NCI-H146 (cell line): ENCODE data around the gene OR10R2.
"Not testable (repeated sequence)": the region's sequence is repeated elsewhere in the genome, so short reads cannot be mapped to it uniquely, and the experiment has no call there.

Experiments
- DNase-seq: peaks from one replicate; lab custom pipeline; 2025; lab: John Stamatoyannopoulos, UW

OR10R2 gene, protein sequence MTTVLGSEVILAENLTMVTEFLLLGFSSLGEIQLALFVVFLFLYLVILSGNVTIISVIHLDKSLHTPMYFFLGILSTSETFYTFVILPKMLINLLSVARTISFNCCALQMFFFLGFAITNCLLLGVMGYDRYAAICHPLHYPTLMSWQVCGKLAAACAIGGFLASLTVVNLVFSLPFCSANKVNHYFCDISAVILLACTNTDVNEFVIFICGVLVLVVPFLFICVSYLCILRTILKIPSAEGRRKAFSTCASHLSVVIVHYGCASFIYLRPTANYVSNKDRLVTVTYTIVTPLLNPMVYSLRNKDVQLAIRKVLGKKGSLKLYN

DNA sequence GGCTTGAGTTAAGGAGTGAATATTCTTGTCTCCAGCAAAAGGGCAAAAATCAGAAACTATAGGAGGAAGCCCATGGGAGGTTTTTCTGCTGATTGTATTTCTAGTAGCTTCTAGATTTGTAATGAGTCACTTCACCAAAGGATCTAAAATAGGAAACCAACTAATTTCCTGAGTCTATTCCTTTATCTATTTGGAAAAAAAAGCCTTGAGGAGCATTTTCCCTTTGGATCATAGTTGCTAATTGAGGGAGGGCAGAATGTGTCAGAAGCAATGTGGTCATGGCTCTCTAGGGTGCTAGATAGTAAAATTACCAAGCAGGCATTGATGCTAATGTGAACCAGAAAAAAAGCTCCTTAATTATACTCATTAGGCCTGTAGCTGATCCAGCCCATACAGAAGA lies at the start of gene OR10R2:
TSS of gene OR10R2 (plus strand) at position 301 of the 400 bp plus-strand sequence. CDS start 106 bp downstream, outside the sequence.
- no peak for DNase-seq

DNA sequence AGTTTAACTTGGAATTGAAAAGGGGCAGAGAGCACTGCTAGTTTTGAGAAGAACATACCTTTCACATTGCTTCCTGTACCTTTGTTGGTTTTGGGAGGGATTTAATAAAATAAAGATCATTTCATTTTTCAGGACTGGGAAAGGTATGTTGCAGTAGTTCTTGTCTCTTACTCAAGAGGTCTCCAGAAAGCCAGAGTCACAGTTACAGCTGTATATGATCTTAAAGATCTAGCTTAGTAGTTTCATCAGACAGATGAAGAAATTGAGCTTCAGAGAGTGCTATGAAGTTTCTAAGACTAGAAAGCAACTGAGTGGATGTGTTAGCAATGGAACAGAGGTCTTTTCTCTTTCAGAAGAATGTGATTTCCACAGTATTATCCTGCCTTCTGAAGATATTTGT lies 47.0 kb upstream of the OR10R2 start:
- DNase-seq: no peak

DNA sequence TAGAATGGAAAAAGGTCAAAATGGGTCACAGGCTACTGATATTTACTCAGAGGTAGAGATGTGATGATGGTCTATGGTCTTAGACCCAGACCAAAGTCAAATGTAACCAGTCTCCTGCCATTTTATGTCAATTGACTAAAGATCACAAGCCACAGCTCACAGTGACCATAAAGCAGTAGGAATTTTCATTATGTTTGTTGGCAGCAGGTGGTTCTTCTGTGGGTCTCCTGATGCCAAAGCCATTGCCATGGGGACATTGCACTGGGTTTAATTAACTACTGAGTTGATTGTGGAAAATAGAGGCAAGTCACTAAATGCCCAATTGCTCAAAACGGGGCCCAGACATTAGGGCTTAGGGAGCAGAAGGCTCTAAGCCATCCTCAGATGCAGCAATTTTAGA lies 45.9 kb upstream of the OR10R2 start, which contains the start of gene OR10K2:
TSS of gene OR10K2 (minus strand) at position 101 of the 400 bp plus-strand sequence. CDS start 5,371 bp downstream, outside the sequence.
- DNase-seq: no peak

DNA sequence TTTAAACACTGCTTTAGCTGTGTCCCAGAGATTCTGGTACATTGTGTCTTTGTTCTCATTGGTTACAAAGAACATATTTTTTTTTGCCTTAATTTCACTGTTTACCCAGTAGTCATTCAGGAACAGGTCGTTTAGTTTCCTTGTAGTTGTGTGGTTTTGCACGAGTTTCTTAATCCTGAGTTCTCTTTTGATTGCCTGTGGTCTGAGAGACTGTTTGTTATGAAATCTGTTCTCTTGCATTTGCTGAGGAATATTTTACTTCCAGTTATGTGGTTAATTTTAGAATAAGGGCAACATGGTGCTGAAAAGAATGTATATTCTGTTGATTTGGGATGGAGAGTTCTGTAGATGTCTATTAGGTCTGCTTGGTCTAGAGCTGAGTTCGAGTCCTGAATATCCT lies 41.9 kb upstream of the OR10R2 start:
- not testable (repeated sequence) for DNase-seq

DNA sequence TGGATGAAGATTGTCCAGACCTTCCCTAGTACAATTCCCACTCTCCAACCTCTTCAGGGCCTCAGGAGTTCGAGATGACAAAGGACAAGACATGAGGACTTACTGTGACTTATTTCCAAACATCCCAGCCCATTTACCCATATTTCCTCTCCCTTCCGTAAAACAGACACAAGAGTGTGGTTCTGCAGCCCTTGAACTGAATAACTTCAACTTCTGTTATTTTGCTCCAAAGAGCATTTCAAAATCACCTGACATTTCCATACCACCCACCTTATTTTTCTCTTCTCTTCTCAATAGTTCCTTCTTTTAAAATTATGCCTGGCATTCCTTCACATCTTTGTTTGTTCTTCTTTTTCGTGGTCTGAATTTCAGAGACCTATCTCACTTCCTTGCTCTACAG lies 37.3 kb upstream of the OR10R2 start:
- no peak for DNase-seq

DNA sequence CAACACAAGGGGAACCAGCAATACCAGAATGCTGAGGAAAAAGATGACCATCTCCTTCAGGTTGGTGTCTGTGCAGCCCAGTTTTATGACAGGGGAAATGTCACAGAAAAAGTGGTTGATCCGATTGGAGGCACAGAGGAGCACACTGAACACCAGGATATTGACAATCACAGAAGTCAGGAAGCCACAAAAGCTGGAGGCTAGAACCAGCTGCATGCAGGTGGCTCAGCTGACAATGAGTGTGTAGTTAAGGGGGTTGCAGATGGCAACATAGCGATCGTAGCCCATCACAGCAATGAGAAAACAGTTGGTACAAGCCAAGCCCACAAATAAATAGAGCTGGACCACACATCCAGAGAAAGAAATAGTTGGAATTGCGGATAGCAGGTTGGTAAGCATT lies 26.6 kb upstream of the OR10R2 start:
- no peak for DNase-seq

DNA sequence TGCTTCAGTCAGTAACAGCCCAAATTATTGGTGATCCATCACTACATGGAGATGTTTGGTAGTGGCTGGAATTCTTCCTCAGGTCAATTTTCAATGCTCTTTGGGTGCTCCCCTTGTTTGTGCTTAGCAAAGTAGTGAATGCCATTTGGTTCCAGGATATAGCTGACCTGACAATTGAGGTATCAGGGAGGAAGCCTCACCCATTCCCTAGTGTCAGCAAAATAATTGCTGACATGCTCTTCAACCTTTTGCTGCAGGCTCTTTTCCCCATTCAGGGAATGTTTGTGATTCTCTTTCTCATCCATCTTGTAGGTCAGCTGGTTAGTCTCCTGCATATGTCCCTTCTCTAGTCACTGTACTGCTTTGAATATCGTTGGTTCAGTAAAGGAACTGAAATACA lies 17.5 kb upstream of the OR10R2 start:
- no peak for DNase-seq

DNA sequence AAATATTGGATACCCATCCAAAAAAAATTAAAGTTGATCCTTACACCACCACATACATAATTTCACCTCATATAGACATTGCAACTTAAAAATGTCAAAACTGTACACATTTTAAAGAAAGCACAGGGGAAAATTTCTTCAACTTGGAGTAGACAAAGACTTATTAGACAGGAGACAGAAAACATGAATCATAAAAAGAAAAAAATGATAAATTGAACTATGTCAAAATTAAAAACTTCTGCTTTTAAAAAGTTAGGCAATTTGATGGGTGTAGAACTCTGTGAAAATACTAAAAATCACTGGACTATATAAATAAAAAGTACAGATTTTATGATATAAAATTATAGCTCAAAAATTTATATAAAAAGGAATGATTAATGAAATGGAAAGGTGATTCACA lies 14.8 kb upstream of the OR10R2 start:
- DNase-seq: no peak

DNA sequence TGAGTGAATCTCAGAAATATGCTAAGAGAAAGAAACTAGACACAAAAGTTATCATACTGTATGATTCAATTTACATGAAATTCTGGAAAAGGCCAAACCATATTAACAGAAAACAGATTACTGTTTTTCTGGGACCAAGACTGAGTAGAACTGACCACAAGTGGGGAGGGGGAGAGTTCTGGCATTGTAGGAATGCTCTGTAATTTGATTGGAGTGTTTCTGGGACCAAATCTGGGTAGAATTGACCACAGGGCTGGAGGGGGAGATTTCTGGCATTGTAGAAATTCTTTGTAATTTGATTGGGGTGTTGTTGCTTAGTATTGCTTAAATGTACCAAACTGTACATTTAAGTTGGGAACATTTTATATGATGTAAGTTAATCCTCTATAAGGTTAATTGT lies 13.8 kb upstream of the OR10R2 start:
- no peak for DNase-seq

DNA sequence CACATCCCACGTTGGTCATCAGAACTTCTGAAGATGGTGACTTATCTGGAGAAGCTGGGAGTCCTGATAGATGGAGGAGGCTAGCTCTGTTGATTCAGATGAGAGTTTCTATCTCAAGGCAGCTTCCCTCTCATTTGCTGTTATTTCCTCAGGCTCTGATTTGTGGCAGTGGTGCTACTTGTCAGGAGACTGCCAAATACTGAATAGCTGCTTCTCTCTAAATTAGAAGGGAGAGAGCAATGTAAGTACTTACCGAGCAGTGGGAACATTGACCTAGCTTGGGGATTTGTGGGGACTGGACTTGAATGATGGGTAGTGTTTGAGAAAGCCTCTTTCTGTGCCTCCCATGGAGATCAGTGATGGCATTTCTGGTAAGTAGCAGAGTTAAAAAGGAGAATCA lies 10.5 kb upstream of the OR10R2 start, which contains the start of gene OR10K1:
TSS of gene OR10K1 (plus strand) at position 301 of the 400 bp plus-strand sequence. CDS start 3,728 bp downstream, outside the sequence.
- DNase-seq: no peak

DNA sequence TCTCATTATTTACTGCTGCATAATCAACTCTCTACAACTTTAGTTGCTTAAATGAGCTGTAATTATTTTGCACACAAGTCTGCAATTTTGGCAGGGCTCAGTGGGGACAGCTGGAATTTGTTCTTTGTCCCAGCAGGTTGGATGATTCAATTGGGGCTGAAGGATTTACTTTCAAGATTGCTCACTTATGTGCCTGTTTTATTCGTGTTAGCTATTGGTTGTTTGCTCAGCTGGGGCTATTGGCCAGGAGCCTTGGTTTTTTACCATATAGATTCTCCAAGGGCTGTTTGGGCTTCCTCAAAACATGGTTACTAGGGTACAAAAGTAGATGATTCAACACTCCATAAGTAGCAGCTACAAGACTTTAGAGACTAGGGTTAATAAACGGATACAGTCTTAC lies 13.4 kb downstream of the OR10R2 start:
- no peak for DNase-seq

DNA sequence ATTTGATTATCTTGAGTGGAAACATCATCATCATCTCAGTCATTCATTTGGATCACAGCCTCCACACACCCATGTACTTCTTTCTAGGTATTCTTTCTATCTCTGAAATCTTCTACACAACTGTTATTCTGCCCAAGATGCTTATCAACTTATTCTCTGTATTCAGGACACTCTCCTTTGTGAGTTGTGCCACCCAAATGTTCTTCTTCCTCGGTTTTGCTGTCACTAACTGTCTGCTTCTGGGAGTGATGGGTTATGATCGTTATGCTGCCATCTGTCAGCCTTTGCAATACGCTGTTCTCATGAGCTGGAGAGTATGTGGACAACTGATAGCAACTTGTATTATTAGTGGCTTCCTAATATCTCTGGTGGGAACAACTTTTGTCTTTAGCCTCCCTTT lies 19.3 kb downstream of the OR10R2 start:
- DNase-seq: no peak

DNA sequence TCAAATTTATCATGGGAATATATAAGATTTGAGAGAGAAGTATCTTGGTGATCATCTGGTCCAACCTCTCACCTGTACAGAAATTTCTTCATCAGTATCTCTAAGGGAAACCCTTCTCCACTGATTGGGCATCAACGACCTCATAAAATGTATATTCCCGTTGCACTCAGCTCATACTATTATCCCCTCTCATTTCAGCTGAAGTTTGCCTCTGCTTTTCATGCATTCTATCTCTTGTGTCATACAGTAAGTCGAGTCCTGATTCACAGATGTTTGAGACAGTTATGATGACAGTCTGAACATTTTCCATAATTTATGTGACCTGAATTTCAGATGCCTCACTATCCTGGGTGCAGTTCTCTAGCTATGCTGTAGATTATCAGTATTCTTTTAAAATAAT lies 21.0 kb downstream of the OR10R2 start:
- no peak for DNase-seq

DNA sequence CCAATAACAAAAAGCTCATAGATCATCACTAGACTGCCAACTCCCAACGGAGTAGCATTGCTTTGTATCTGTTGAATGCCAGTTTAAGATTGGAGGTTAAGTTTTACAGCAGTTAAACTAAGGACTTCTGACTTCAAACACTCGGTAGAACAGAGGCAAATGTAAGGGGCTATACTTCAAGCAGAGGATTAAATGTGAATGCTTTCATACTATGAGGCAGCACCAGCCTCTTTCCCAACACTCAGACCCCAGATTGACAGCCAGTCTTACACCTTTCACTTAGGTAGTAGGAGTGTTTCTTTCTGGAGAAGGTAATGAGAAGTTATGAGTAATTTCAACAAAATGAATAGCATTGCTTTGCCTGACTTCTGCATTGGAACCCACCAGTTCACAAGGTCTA lies 22.8 kb downstream of the OR10R2 start:
- DNase-seq: no peak

DNA sequence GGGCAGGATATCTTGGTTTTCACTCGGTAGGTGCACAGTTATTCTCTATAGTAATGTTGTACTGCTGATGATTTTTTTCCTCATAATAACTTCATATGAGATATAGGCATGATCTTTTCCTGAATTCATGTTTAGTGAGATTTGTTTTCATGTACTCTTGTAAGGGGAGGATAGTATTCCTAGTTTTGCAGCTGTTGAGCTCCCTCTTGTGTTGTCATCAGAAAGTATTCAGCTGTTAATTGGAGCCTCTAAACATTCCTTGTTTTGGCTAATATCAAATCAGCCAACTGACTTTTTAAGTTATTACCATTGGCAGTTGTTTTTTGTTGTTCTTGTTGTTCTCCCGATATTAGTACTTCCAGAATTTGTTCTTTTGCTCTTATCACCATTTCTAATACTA lies 24.4 kb downstream of the OR10R2 start:
- DNase-seq: no peak

DNA sequence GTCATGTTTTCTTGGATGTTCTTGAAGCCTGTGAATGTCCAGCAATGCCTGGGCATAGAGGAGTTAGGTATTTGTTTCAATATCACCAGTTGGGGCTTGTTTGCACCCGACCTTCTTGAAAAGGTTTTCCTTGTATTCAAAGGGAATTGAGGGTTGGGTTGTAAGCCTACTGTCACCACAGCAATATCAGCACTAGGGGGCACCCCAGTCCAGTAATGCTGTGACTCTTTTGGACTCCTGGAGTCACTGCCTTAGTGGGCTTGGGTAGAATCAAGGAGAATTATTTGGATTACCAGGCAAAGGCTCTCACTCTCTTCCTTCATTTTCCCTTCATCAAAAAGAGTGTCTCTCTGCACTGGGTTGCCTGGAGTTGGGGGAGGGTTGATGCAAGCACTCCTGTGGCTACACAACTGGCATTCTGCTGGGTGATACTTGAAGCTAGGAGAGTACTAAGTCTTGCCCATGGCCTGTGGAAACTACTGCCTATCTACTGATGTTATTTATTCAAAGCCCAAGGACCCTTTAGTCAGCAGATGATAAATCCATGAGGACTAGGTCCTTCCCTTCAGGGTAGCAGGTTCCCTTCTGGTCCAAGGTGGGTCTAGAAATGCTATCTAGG lies 34.5 kb downstream of the OR10R2 start:
- no peak for DNase-seq

DNA sequence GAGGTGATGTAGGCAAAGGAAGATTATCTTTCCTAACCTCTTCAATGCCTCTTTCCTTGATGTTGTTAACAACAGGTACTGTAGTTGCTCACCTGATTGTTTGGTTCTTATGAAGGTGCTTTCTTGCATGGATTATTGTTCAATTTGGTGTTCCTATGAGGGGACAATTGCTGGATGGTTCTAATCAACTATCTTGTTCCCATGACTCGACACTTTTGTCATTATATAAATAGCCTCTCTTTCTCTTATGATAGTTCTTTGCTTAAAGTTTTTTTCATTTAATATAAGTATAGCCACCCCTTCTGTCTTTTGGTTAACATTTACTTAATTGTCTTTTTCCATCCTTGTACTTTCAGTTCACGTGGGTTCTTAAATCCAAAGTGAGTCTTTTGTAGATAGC lies 35.5 kb downstream of the OR10R2 start:
- no peak for DNase-seq

DNA sequence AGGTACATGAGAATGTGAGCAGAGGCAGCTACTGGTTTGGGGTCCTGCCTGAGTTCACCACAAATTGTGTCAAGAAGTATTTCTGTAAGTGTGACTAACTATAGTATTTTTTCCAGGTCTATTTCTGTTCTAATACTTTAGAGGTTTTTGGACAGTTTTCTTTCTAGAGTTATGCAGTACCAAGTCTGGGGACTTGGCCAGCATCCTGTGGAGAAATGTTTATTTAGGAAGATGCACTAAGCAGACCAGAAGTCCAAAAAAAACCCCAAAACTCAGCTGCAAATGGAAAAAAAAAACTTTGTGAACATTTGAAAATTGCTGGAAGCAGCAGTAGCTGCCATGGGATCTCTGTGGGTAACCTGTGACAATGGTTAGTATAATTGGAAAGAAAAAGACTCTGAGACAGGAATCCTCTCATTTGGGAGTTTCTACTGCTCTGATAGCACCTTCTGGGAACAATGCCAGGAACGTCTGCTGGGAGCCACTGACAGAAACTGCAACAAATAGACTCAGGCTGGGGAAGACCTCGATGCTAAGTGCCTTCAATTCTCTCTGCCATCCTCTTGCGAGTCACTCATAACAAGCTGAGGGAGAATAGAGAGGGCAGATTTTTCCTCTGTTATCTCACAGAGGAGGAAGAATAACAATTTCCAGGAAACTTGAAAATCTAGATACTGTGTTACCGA lies 37.6 kb downstream of the OR10R2 start:
- DNase-seq: no peak

DNA sequence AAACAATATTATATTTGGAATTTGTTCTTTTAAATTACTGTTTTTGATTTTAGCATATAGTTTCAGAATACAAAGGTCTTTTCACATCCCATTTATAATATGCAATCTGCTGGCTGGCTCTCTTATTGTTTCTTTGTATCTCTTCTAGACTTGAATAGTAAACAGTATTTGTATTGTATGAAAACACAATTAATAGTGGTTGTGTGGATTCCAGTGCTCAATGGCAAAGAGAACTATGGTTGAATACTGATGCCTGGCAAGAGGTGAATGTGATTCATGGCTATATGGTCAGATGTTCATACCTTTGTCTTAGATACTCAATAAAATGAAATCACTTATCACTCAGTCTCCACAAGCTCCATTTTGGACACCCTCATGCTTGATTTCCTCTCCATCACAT lies 44.9 kb downstream of the OR10R2 start:
- no peak for DNase-seq

DNA sequence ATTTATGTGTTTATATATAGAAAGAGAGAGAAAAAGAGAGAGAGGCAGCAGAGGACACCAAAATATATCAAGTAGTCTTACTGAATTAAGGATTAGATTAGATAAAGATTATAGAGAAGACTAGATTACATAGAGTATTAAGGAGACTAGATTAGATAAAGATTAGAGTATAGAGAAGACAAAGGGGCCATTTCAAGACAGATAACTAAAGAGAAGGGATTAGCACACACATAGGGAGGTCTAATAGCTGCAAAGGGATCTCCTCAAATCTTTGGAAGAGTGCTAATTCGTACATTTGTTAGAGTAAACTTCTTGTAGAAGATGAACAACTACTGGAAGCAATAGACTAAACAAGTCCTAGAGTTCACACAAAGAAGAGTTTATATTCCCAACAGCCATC lies 48.0 kb downstream of the OR10R2 start:
- DNase-seq: no peak

DNA sequence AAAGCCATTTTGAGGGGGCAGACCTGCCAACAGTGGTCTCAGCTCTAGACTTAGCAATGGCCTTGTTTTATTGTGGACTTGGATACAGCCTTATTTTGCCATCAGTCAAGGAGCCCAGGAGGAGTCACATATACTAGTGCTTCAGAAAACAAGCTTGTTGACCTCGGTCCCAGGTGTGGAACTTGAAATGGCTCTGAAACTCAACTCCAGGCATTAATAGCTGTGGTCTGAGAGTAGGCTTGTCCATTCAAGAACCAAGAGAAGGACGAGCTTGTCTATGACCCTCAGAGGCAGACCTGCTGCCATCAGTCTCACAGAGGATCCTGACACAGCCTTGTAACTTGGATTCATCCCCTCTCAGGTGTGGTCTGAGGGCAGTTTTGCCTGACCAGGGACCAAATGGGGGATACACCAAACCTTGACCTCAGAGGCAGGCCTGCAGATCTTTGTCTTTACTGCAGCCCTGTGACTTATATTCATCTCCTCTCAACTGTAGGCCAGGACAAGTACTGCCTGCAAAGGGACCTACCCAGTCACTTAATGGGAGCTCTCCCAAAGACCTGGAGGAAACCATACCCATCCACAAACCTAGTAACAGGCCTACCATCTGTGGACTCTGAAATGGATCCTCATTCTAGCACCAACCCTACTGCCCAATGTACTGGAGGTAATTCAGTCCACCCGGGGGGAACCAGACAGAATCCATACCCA lies 49.1 kb downstream of the OR10R2 start:
- no peak for DNase-seq

DNA sequence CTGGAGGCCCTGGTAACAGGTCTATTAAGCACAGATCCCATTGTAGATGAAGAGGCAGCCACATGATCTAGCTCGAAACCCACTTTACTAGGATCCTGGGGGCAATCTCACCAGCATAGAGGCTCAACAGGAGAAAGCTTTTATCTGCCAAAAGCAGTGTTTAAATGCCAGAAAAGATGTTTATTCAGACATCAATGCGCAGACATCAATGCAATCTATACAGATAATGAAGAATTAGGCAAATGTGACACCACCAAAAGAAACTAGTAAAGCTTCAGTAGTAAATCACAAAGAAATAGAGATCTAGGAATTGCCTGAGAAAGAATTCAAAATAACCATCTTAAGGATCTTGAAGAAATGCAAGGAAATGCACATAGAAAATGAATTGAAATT lies 49.6 kb downstream of the OR10R2 start:
- no peak for DNase-seq
